Parathyroid adenoma (tissue), 2 donors: ENCODE measurements around the gene KLHL26.

Experiments used
- H2AFZ ChIP-seq: fragments of 300-600 bp; sonication (generic); one replicate; pipeline ENCODE4 v1.7.0; 2017; ENCODE audit warnings: antibody characterized with exemption, mild to moderate bottlenecking
- H3K27ac ChIP-seq: fragments of 300-600 bp; sonication (generic); one replicate; pipeline ENCODE4 v1.7.0; 2017
- H3K27me3 ChIP-seq: fragments of 300-600 bp; sonication (generic); one replicate; pipeline ENCODE4 v1.7.0; 2017; ENCODE audit warnings: low read length; ENCODE audit not compliant: control insufficient read depth, insufficient read depth
- H3K36me3 ChIP-seq: fragments of 300-600 bp; sonication (generic); one replicate; pipeline ENCODE4 v1.7.0; 2017; ENCODE audit warnings: low read length; ENCODE audit not compliant: control insufficient read depth, insufficient read depth
- H3K4me1 ChIP-seq: fragments of 300-600 bp; sonication (generic); one replicate; pipeline ENCODE4 v1.7.0; 2017; ENCODE audit warnings: control low read depth
- H3K4me2 ChIP-seq: fragments of 300-600 bp; sonication (generic); one replicate; pipeline ENCODE4 v1.7.0; 2017; ENCODE audit warnings: low read length
- H3K4me3 ChIP-seq: fragments of 300-600 bp; sonication (generic); one replicate; pipeline ENCODE4 v1.7.0; 2017; ENCODE audit warnings: low read depth, low read length
- H3K79me2 ChIP-seq: fragments of 300-600 bp; sonication (generic); one replicate; pipeline ENCODE4 v1.7.0; 2017; ENCODE audit warnings: control low read depth
- H3K9ac ChIP-seq: fragments of 300-600 bp; sonication (generic); one replicate; pipeline ENCODE4 v1.7.0; 2017; ENCODE audit warnings: mild to moderate bottlenecking
- H3K9me3 ChIP-seq: fragments of 300-600 bp; sonication (generic); one replicate; pipeline ENCODE4 v1.7.0; 2017; ENCODE audit warnings: low read length; ENCODE audit not compliant: control insufficient read depth
- TF ChIP-seq, protein P1 (sequence below): fragments of 300-600 bp; sonication (generic); IDR thresholded peaks from one replicate; pipeline ENCODE4 v1.7.0; 2017; ENCODE audit warnings: antibody characterized with exemption, mild to moderate bottlenecking
- donor health status: primary hyperparathyroidism.

Gene KLHL26

DNA sequence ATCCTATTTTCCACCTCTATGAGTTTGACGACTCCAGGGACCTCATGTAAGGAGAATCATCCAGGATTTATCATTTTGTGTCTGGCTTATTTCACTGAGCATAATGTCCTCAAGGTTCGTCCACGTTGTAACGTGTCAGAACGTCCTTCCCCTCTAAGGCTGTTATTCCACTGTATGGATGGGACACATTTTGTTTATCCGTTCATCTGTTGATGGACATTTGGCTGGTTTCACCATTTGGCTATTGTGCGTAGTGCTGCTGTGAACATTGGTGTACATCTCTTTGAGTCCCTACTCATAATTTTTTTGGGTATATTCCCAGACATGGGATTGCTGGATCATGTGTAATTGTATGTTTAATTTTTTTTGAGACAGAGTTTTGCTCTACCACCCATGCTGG is 68.1 kb downstream of the KLHL26 start:
- no peaks in the 10 kb centered on the region for H3K9me3 ChIP-seq
- H3K27ac ChIP-seq: no peak overlapping the region
- no peak overlapping the region for H3K9ac ChIP-seq
- no peaks in the 10 kb centered on the region for H3K36me3 ChIP-seq
- no peak overlapping the region for H3K4me3 ChIP-seq
- no peak overlapping the region for H2AFZ ChIP-seq
- H3K4me2 ChIP-seq: no peak overlapping the region
- TF ChIP-seq, protein P1, sequence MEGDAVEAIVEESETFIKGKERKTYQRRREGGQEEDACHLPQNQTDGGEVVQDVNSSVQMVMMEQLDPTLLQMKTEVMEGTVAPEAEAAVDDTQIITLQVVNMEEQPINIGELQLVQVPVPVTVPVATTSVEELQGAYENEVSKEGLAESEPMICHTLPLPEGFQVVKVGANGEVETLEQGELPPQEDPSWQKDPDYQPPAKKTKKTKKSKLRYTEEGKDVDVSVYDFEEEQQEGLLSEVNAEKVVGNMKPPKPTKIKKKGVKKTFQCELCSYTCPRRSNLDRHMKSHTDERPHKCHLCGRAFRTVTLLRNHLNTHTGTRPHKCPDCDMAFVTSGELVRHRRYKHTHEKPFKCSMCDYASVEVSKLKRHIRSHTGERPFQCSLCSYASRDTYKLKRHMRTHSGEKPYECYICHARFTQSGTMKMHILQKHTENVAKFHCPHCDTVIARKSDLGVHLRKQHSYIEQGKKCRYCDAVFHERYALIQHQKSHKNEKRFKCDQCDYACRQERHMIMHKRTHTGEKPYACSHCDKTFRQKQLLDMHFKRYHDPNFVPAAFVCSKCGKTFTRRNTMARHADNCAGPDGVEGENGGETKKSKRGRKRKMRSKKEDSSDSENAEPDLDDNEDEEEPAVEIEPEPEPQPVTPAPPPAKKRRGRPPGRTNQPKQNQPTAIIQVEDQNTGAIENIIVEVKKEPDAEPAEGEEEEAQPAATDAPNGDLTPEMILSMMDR: no peak
- H3K4me1 ChIP-seq: peaks cover 5% of the 10 kb centered on the region
- no peaks in the 10 kb centered on the region for H3K27me3 ChIP-seq
- peaks cover 36% of the 10 kb centered on the region for H3K79me2 ChIP-seq

DNA sequence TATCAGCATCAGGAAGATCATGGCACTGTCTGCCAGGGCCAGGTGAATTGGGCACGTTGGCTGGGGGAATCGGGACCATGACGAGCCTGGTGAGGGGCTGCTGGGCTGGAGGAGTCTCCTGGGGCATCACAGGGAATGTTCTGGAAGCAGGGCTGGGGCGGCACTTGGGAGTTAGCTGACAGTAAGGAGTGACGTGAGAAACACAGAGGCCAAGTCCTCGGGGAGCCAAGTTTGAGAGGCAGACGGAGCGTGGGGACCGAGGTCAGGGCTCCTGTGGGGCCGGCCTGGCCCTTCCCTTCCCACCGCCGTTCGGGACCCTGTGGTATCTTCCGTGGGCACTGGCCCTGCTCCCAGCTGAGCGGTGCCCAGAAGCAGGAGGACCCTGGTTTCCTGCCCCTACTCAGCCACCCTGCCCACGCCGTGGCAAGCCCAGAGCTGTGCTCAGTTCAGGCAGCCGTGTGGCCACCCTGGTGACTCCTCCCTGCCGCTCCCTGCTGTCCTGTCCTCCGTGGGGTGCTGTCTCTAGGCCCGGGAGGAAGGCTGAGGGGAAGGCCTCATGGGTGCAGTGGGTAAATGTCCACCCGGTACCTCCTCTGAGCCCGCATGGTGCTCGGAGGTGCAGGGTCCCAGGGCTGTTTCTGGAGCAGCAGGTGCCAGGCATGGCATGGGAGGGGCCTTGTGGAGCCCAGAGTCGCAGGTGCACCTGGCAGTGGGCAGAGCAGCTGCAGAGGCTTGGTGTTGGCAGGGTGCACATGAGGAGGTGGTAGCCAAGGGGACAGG is 71.8 kb downstream of the KLHL26 start:
- Histone ChIP-seq H2AFZ (no peak overlapping the region), H3K79me2 (peaks cover 65% of the 10 kb centered on the region), H3K9ac (no peak overlapping the region), H3K4me3 (no peak overlapping the region), H3K36me3 (no peaks in the 10 kb centered on the region), H3K9me3 (no peaks in the 10 kb centered on the region), H3K4me2 (no peak overlapping the region), H3K27me3 (no peaks in the 10 kb centered on the region), H3K27ac (no peak overlapping the region), H3K4me1 (peaks cover 3% of the 10 kb centered on the region)
- TF ChIP-seq, protein P1: no peak

DNA sequence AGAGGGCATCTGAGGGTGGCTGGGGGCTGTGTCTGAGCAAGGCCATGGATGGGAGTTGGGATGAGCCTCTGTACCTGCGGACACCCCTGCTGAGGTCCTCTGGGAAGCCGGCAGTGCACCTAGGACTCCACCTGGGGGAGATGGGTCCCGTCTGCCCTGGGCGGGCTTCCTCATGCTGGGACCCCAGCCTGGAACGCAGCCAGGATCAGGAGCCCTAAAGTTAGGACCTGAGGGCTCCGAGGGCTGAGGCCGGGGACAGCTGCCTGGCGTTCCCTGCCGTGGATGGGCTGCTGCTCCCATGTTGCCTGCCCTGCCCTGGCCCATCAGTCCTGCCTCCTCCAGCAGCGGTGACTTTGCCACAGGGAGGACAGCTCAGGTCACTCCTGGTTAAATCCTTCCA is 72.7 kb downstream of the KLHL26 start:
- H3K79me2 ChIP-seq: peaks cover 74% of the 10 kb centered on the region
- H3K9me3 ChIP-seq: no peaks in the 10 kb centered on the region

DNA sequence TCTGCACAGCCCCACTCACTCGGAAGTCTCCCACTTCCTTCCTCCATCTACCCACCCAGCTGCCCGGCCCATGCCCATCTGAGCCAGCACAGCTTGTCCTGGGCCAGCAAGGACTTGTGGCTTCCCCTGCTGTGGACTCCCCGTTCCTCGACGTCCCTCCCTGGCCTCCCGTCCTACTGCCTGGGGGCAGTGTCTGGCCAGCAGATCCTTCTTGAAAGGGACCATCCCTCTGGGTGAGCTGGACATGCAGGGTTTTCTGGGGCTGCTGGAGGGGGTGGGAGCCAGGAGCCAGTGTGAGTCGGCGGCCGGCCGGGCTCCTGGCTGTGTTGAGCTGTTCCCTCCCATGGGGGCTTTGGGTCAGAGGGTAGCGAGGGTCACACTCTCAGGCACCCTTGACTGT is 73.4 kb downstream of the KLHL26 start:
- Histone ChIP-seq H3K36me3 (no peaks in the 10 kb centered on the region), H2AFZ (no peak overlapping the region), H3K4me1 (peaks cover 3% of the 10 kb centered on the region), H3K79me2 (peaks cover 80% of the 10 kb centered on the region), H3K9ac (no peak overlapping the region), H3K27ac (no peak overlapping the region), H3K9me3 (no peaks in the 10 kb centered on the region), H3K27me3 (no peaks in the 10 kb centered on the region), H3K4me2 (no peak overlapping the region), H3K4me3 (no peak overlapping the region)
- TF ChIP-seq, protein P1: no peak

More for the DNA sequence above, 72.7 kb downstream of the KLHL26 start:
- H2AFZ ChIP-seq: no peak overlapping the region
- H3K4me3 ChIP-seq: no peak overlapping the region
- H3K9ac ChIP-seq: no peak overlapping the region
- H3K4me1 ChIP-seq: peaks cover 3% of the 10 kb centered on the region
- H3K36me3 ChIP-seq: no peaks in the 10 kb centered on the region
- H3K27ac ChIP-seq: no peak overlapping the region
- TF ChIP-seq, protein P1: no peak
- no peak overlapping the region for H3K4me2 ChIP-seq
- no peaks in the 10 kb centered on the region for H3K27me3 ChIP-seq
